ENCODE measurements around the gene ADAR. TPM values are rescaled to one million over a fixed set of nuclear protein-coding genes. Genes with fewer than 3 reads are reported as not detected.
A peak's percentile ranks its signal among the peaks of the same experiment; 100 is the strongest.

ADAR gene
- total RNA-seq, 3 donors from 2014 or later (not counting 1 experiment from before 2014, with no cell fraction given) = 260 to 281 (median 265) TPM

- TF ChIP-seq CTCF (IDR thresholded peaks at IDR 0.05) = no peak
- Histone ChIP-seq H3K27me3 (ENCODE audit: control insufficient read depth, insufficient read depth, low read length) (no peaks in the 10 kb centered on the region), H3K27ac (ENCODE audit: low read length) (no peak overlapping the region), H3K9me3 (ENCODE audit: control insufficient read depth, insufficient read depth, low read length) (no peaks in the 10 kb centered on the region), H3K36me3 (ENCODE audit: control insufficient read depth, insufficient read depth, low read length) (no peaks in the 10 kb centered on the region), H3K4me1 (ENCODE audit: control insufficient read depth, insufficient read depth, low read length) (peaks cover 11% of the 10 kb centered on the region), H3K4me3 (ENCODE audit: low read length) (no peak overlapping the region)
- intact Hi-C loops (cut with micrococcal nuclease) = loop anchor here (5.0 kb wide), 1 partner anchor 72 kb away; the partner anchor contains the start of gene UBE2Q1
- DNase-seq (no peak), ATAC-seq (no peak)
- peak overlapping the region; percentile 89 to 94 for H3K27ac Mint-ChIP-seq
- H3K9me3 Mint-ChIP-seq = no peaks in the 10 kb centered on the region
- H3K4me1 Mint-ChIP-seq = peaks cover 9 to 16% of the 10 kb centered on the region in 2 donors
- WGBS (ENCODE audit: insufficient coverage) = 100% methylated on average over 1 of the region's 1 CpG
- H3K36me3 Mint-ChIP-seq = peaks cover 6% of the 10 kb centered on the region
- H3K4me3 Mint-ChIP-seq = peak overlapping the region; percentile 95
- H3K27me3 Mint-ChIP-seq (ENCODE audit: low read depth in 2 of 2) = peaks cover 13 to 15% of the 10 kb centered on the region in 2 donors
Measured at GRCh38 chr1:154629061-154629674, 21.2 kb upstream of the ADAR start.

- Mint-ChIP-seq H3K36me3 (peaks cover 6% of the 10 kb centered on the region), H3K27me3 (ENCODE audit: low read depth in 2 of 2) (peaks cover 11 to 13% of the 10 kb centered on the region in 2 donors), H3K9me3 (no peaks in the 10 kb centered on the region), H3K4me3 (peak overlapping the region; percentile 95), H3K27ac (peak overlapping the region; percentile 89 to 94), H3K4me1 (peaks cover 9 to 26% of the 10 kb centered on the region in 2 donors)
- no peaks in the 10 kb centered on the region for H3K9me3 ChIP-seq (ENCODE audit: control insufficient read depth, insufficient read depth, low read length)
- ATAC-seq (peak in 2 of 3 donors; percentile 34 to 45), DNase-seq (no peak)
- peak overlapping the region; percentile 99 for H3K27ac ChIP-seq (ENCODE audit: low read length)
- WGBS (ENCODE audit: insufficient coverage) = 15% methylated on average over 4 of the region's 5 CpGs
- peak overlapping the region; percentile 97 for H3K4me3 ChIP-seq (ENCODE audit: low read length)
- H3K4me1 ChIP-seq (ENCODE audit: control insufficient read depth, insufficient read depth, low read length) = peaks cover 11% of the 10 kb centered on the region
- no peaks in the 10 kb centered on the region for H3K27me3 ChIP-seq (ENCODE audit: control insufficient read depth, insufficient read depth, low read length)
- no peaks in the 10 kb centered on the region for H3K36me3 ChIP-seq (ENCODE audit: control insufficient read depth, insufficient read depth, low read length)
- no peak for TF ChIP-seq CTCF (IDR thresholded peaks at IDR 0.05)
- intact Hi-C loops (cut with micrococcal nuclease) = loop anchor here (5.0 kb wide), 1 partner anchor 71 kb away; the partner anchor contains the start of gene UBE2Q1
Measured at GRCh38 chr1:154628121-154628405, 20.1 kb upstream of the ADAR start.

GRCh38 chr1:154627257-154628120 is 19.5 kb upstream of the ADAR start:
- under 1% methylated on average over 70 of the region's 70 CpGs for WGBS (ENCODE audit: insufficient coverage)

More at GRCh38 chr1:154627257-154628120, 19.5 kb upstream of the ADAR start:
- Mint-ChIP-seq H3K27ac (peak overlapping the region; percentile 89 to 94), H3K36me3 (peaks cover 6% of the 10 kb centered on the region), H3K4me3 (peak overlapping the region; percentile 95), H3K9me3 (no peaks in the 10 kb centered on the region), H3K4me1 (peaks cover 15 to 31% of the 10 kb centered on the region in 2 donors), H3K27me3 (ENCODE audit: low read depth in 2 of 2) (peaks cover 10 to 13% of the 10 kb centered on the region in 2 donors)
- peak; percentile 89 to 94 for DNase-seq
- ATAC-seq = peak; percentile 72 to 82 (median 77)
- Histone ChIP-seq H3K4me1 (ENCODE audit: control insufficient read depth, insufficient read depth, low read length) (peaks cover 11% of the 10 kb centered on the region), H3K27ac (ENCODE audit: low read length) (peak overlapping the region; percentile 99), H3K4me3 (ENCODE audit: low read length) (peak overlapping the region; percentile 97), H3K27me3 (ENCODE audit: control insufficient read depth, insufficient read depth, low read length) (no peaks in the 10 kb centered on the region), H3K36me3 (ENCODE audit: control insufficient read depth, insufficient read depth, low read length) (no peaks in the 10 kb centered on the region), H3K9me3 (ENCODE audit: control insufficient read depth, insufficient read depth, low read length) (no peaks in the 10 kb centered on the region)
- intact Hi-C loops (cut with micrococcal nuclease) = loop anchor here (1.0 to 5.0 kb wide), 2 partner anchors 19 to 70 kb away; partner anchors contain the start of genes ADAR and UBE2Q1
- TF ChIP-seq CTCF (IDR thresholded peaks at IDR 0.05) = no peak

All from natural killer cell (primary cell).